GM13977 (cell line): ENCODE data around the gene TMC6.

Experiments
- DNase-seq: peaks from one replicate; pipeline ENCODE4 v3.0.0; 2012; ENCODE audit warnings: low spot score
- CTCF ChIP-seq: IDR thresholded peaks from 2 replicates; pipeline ENCODE4 v1.5.1; 2012; ENCODE audit warnings: mild to moderate bottlenecking, control low read depth; ENCODE audit not compliant: insufficient read depth; ENCODE audit errors: extremely low read depth, missing control alignments
- in situ Hi-C: fragments of 300-500 bp; cut with MboI; formaldehyde crosslinking; loops from one replicate; pipeline ENCODE4 v1.12.0; 2022; ENCODE audit warnings: low sequenced_read_pairs, low pct_unique_long_range_greater_than_20kb, mixed read lengths, inconsistent platforms; ENCODE audit not compliant: unreplicated experiment

TMC6 gene

GRCh38 chr17:78129351-78130089, 965 bp upstream of the TMC6 start:
- no peak for TF ChIP-seq CTCF
- in situ Hi-C loops: no loop called here
- DNase-seq: no peak

- no peak for TF ChIP-seq CTCF
- in situ Hi-C loops: no loop called here
- DNase-seq: peak; percentile 63
Measured at GRCh38 chr17:78127888-78128550, 536 bp downstream of the TMC6 start.

- in situ Hi-C loops: no loop called here
- TF ChIP-seq CTCF: no peak
- DNase-seq: peak; percentile 72
Measured at GRCh38 chr17:78127239-78127887, 1.2 kb downstream of the TMC6 start.

- in situ Hi-C loops: no loop called here
- no peak for DNase-seq
- TF ChIP-seq CTCF: no peak
Measured at GRCh38 chr17:78126895-78127238, 1.7 kb downstream of the TMC6 start.

GRCh38 chr17:78125976-78126894, 2.3 kb downstream of the TMC6 start:
- DNase-seq: no peak
- in situ Hi-C loops: no loop called here
- TF ChIP-seq CTCF: no peak
